Tibial nerve (tissue), 4 donors: ENCODE results near the gene TRMT1. TPM values are rescaled to one million over a fixed set of nuclear protein-coding genes. Genes with fewer than 3 reads are reported as not detected.
A peak's percentile ranks its signal among the peaks of the same experiment; 100 is the strongest.

Experiments used
- DNase-seq, 2 donors: peaks; one replicate each; pipeline ENCODE4 v3.0.0-alpha.2; 2019; ENCODE audit warnings: low spot score in 2 of 2
- H3K27ac ChIP-seq, 4 donors: fragments of 200-600 bp; sonication (generic) in 3 of 4; one replicate each; pipeline ENCODE4 v1.5.1; 2017 to 2019; ENCODE audit warnings: mild to moderate bottlenecking in 1 of 4
- H3K27me3 ChIP-seq, 2 donors: fragments of 200-600 bp; sonication (generic) in 1 of 2; one replicate each; pipeline versions ENCODE4 v1.5.1 to v1.6.0; 2017 to 2019
- H3K36me3 ChIP-seq, 3 donors: fragments of 200-600 bp; sonication (generic); one replicate each; pipeline ENCODE4 v1.5.1; 2018 to 2019
- H3K4me1 ChIP-seq, 4 donors: fragments of 200-600 bp; sonication (generic) in 3 of 4; one replicate each; pipeline ENCODE4 v1.5.1; 2017 to 2019
- H3K4me3 ChIP-seq, 4 donors: fragments of 200-600 bp; sonication (generic) in 3 of 4; one replicate each; pipeline ENCODE4 v1.5.1; 2017 to 2019; ENCODE audit warnings: mild to moderate bottlenecking in 1 of 4, moderate library complexity in 1 of 4
- H3K9me3 ChIP-seq, 4 donors: fragments of 200-600 bp; sonication (generic) in 3 of 4; one replicate each; pipeline ENCODE4 v1.5.1; 2017 to 2019
- EP300 ChIP-seq, 2 donors: sonication (generic); formaldehyde crosslinking; IDR thresholded peaks; one replicate each; pipeline ENCODE4 v1.6.1; 2017; ENCODE audit warnings: antibody characterized with exemption in 2 of 2, mild to moderate bottlenecking in 1 of 2
- POLR2A ChIP-seq, 2 donors: fragments of 450-650 bp; IDR thresholded peaks; one replicate each; pipeline ENCODE4 v1.6.1; 2017; ENCODE audit warnings: antibody characterized with exemption in 2 of 2, mild to moderate bottlenecking in 2 of 2, moderate library complexity in 2 of 2
- WGBS, 2 donors: methylation state at CpG; one replicate each; pipeline ENCODE4 v1.1.5; 2018; 5-methylcytosine and 5-hydroxymethylcytosine counted together
- total RNA-seq, 4 donors: library from RNA; depleted of rRNA; stranded (reverse); fragments of >200 nt; gene quantifications; one replicate each; pipeline ENCODE4 v1.1.0, GENCODE V29; 2016
- TF ChIP-seq, protein P1 (sequence below), 5 experiments: fragments of 200-600 bp in 3 of 5; fragments of 450-650 bp in 2 of 5; sonication (generic) in 3 of 5; IDR thresholded peaks; one replicate each; pipeline ENCODE4 v1.5.1; 2016 to 2019; ENCODE audit warnings: antibody characterized with exemption in 5 of 5, mild to moderate bottlenecking in 3 of 5, moderate library complexity in 2 of 5

TRMT1 gene
- total RNA-seq, 4 donors from 2014 or later: 38.4 to 92.7 (median 49.2) TPM

DNA sequence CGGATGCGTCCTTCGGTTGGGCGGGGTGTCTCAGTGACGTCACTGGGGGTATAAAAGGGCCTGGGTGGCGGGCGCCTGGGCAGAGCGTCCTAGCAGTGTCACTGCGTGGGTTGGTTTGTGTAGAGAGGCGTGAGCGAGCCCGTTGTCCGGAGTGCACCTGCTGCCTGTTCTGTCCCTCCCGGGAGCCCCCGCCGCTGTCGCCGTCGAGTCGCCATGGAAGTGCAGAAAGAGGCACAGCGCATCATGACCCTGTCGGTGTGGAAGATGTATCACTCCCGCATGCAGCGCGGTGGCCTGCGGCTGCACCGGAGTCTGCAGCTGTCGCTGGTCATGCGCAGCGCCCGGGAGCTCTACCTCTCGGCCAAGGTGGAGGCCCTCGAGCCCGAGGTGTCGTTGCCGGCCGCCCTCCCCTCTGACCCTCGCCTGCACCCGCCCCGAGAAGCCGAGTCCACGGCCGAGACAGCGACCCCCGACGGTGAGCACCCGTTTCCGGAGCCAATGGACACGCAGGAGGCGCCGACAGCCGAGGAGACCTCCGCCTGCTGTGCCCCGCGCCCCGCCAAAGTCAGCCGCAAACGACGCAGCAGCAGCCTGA, 36.5 kb upstream of the TRMT1 start:
- Histone ChIP-seq H3K27me3 (no peaks in the 10 kb centered on the region), H3K4me3 (peak overlapping the region; percentile 66 to 98 (median 84)), H3K36me3 (no peaks in the 10 kb centered on the region), H3K27ac (peak overlapping the region; percentile 96 to 99 (median 98)), H3K9me3 (no peaks in the 10 kb centered on the region), H3K4me1 (peaks cover 3 to 71% (median 23%) of the 10 kb centered on the region in 4 donors)
- 0 to 1% methylated on average over 34 to 36 of the region's 59 CpGs for WGBS, 2 donors
- TF ChIP-seq, protein P1, sequence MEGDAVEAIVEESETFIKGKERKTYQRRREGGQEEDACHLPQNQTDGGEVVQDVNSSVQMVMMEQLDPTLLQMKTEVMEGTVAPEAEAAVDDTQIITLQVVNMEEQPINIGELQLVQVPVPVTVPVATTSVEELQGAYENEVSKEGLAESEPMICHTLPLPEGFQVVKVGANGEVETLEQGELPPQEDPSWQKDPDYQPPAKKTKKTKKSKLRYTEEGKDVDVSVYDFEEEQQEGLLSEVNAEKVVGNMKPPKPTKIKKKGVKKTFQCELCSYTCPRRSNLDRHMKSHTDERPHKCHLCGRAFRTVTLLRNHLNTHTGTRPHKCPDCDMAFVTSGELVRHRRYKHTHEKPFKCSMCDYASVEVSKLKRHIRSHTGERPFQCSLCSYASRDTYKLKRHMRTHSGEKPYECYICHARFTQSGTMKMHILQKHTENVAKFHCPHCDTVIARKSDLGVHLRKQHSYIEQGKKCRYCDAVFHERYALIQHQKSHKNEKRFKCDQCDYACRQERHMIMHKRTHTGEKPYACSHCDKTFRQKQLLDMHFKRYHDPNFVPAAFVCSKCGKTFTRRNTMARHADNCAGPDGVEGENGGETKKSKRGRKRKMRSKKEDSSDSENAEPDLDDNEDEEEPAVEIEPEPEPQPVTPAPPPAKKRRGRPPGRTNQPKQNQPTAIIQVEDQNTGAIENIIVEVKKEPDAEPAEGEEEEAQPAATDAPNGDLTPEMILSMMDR (IDR thresholded peaks at IDR 0.05): peak in 2 of 5 experiments; percentile 50 to 51
- TF ChIP-seq POLR2A (IDR thresholded peaks at IDR 0.05) (peak; percentile 99), EP300 (IDR thresholded peaks at IDR 0.05) (peak in 1 of 2 donors; percentile 100)
- DNase-seq: peak; percentile 95 to 99

DNA sequence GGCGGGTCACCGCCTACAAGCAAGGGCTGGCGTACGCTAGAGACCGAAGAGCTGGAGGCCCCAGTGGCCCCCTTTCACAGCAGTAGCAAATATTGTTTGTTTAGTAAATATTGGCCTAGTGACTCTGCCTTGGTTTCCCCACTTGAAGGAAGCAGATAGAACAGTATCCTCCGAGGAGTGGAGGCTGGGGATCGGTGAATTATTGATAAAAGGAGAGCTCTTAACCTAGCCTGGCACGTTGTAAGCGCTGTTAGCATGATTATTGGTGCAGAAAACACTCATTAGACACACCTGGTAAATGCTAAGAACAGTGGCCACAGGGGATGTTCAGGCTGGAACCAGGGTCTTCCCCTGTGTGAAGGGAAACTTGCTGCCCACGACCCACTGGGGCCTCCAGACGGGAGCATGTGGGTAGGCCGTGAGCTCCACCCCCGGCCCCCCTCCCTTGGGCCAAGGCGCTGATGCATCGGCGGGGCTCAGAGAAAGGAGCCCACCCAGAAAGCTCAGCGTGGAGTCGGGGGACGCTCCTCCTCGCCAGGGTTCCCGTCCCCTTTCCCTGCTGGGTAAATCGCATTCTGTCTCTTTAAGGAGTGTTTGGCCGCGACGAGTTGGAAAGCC, 35.9 kb upstream of the TRMT1 start:
- 0 to 2% methylated on average over 10 to 25 of the region's 25 CpGs for WGBS, 2 donors

DNA sequence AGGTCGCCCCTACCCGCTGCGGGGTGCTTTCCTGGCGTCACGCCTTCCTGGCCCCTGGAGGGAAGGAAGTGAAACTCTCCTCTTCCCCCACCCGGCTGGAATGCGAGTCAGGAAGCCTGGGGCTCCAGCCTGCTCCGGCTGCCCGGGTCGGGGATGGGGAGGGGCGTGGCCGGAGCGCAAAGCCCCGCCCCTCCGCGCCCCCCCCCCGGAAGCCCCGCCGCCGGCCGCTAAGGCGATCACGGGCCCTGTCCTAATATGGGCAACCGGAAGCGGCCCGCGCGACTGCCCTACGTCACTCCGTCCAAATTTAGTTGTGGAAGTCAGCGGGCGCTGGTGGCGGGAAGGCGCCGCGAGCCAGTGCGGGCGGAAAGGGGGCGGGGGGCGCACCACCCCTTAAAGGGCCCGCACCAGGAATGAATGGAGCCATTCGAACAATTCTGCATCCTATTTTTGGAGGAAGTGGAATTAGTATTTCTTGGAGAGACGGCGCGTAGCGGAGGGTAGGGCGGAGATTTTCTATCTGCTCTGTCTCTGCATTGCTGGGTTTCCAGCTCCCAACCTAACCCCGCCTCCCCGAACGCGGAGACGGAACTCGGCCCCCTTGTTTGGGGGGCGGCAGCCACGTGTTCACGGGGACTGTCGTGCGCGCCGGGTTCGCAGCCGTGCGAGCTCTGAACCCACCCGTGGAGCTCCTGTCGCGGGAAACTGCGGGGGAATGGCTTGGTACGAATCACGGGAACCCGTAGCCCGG, 35.2 kb upstream of the TRMT1 start:
- Histone ChIP-seq H3K27me3 (no peaks in the 10 kb centered on the region), H3K4me1 (peaks cover 3 to 73% (median 23%) of the 10 kb centered on the region in 4 donors), H3K36me3 (peaks cover 0 to 4% (median 0%) of the 10 kb centered on the region in 3 donors), H3K27ac (peak overlapping the region; percentile 98 to 100 (median 98)), H3K4me3 (peak overlapping the region; percentile 66 to 98 (median 84)), H3K9me3 (no peaks in the 10 kb centered on the region)
- WGBS, 2 donors: 0 to 1% methylated on average over 55 to 56 of the region's 71 CpGs
- TF ChIP-seq POLR2A (IDR thresholded peaks at IDR 0.05) (peak; percentile 96 to 97), EP300 (IDR thresholded peaks at IDR 0.05) (peak; percentile 56 to 99)
- TF ChIP-seq, protein P1 (IDR thresholded peaks at IDR 0.05): peak in 4 of 5 experiments; percentile 16 to 53 (median 21)
- DNase-seq: peak; percentile 97

More for the DNA sequence above, 35.9 kb upstream of the TRMT1 start:
- DNase-seq: peak in 1 of 2 donors; percentile 20
- TF ChIP-seq EP300 (IDR thresholded peaks at IDR 0.05) (peak in 1 of 2 donors; percentile 76), POLR2A (IDR thresholded peaks at IDR 0.05) (no peak)
- H3K27ac ChIP-seq: peak overlapping the region; percentile 96 to 99 (median 98)
- no peaks in the 10 kb centered on the region for H3K9me3 ChIP-seq
- peaks cover 3 to 73% (median 23%) of the 10 kb centered on the region in 4 donors for H3K4me1 ChIP-seq
- no peaks in the 10 kb centered on the region for H3K36me3 ChIP-seq
- no peaks in the 10 kb centered on the region for H3K27me3 ChIP-seq
- peak overlapping the region; percentile 66 to 98 (median 84) for H3K4me3 ChIP-seq

DNA sequence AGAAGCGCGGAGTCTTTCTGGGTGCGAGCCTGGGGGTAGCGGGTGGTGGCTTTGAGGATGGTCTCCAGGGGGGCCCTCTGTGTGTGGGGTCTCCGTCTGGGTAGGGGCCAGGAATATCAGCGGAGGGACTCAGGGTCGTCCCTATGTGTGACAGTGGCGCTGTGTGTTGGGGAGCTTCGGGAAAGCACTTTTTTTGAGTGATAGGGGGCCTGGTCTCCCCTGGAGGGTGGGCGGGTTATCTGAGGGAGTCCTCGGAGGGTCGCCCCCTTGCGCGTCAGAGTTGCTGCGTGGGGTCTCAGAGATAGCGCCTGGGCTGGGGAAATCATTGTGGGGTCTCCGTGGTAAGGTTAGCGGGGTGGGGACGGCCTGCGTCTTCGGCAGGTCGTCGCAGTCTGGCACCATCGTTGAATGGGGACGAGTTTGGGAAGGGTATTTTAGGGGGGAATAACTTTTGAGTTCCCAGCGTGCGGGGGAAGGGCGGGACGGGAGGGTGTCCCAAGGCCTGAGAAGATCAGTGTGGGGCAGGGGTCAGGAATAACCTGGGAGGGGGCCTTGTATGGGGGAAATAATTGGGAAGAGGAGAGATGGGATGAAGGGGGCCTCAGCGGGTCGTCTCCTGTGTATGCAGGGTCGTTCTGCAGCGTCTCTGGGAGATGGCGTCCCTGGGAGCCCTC, 34.5 kb upstream of the TRMT1 start:
- Histone ChIP-seq H3K4me1 (peaks cover 3 to 67% (median 20%) of the 10 kb centered on the region in 4 donors), H3K27me3 (no peaks in the 10 kb centered on the region), H3K4me3 (peak overlapping the region; percentile 66 to 87 (median 84)), H3K36me3 (peaks cover 0 to 11% (median 0%) of the 10 kb centered on the region in 3 donors), H3K9me3 (no peaks in the 10 kb centered on the region), H3K27ac (peak overlapping the region; percentile 98 to 100 (median 98))
- 1% methylated on average over 29 to 33 of the region's 34 CpGs for WGBS, 2 donors
- no peak for TF ChIP-seq EP300 (IDR thresholded peaks at IDR 0.05)
- TF ChIP-seq, protein P1 (IDR thresholded peaks at IDR 0.05): no peak
- no peak for TF ChIP-seq POLR2A (IDR thresholded peaks at IDR 0.05)
- DNase-seq: peak in 1 of 2 donors; percentile 19
